A673 (cell line): ENCODE measurements around the gene CROCC2.

ENCODE experiments used
- CTCF ChIP-seq: fragments of 300-800, 200-600 bp; sonication (generic); conservative IDR thresholded peaks from 2 replicates; pipeline ENCODE4 v1.5.1; 2017; ENCODE audit warnings: low read depth, mild to moderate bottlenecking, antibody characterized with exemption, low read length, moderate library complexity, mixed read lengths
- EZH2 ChIP-seq: fragments of 200-600 bp; sonication (generic); IDR thresholded peaks from 2 replicates; pipeline ENCODE4 v1.6.1; 2017; ENCODE audit warnings: borderline replicate concordance, low read depth, mild to moderate bottlenecking, mixed read lengths, antibody characterized with exemption, low read length; ENCODE audit not compliant: poor library complexity, severe bottlenecking

- TF ChIP-seq CTCF (no peak), EZH2 (no peak)
Observed at GRCh38 chr2:241029599-241030332, 123.6 kb downstream of the CROCC2 start.
